Measurements from ENCODE around the gene GPR31. TPM values are rescaled to one million over a fixed set of nuclear protein-coding genes. Genes with fewer than 3 reads are reported as not detected.

Gene GPR31
- total RNA-seq, 1 experiment from 2014 or later = not detected

- Histone ChIP-seq H4K91ac (ENCODE audit: insufficient read length, low read depth, low read length) (no peak overlapping the region), H3K27me3 (ENCODE audit: insufficient read depth, low read length) (no peaks in the 10 kb centered on the region), H2BK5ac (ENCODE audit: insufficient read length, low read length) (no peak overlapping the region), H4K20me1 (ENCODE audit: control insufficient read depth, insufficient read depth, insufficient read length) (no peaks in the 10 kb centered on the region), H3K79me1 (ENCODE audit: insufficient read depth, low read depth, low read length, poor library complexity, severe bottlenecking) (no peaks in the 10 kb centered on the region), H3K56ac (ENCODE audit: insufficient read length, low read depth, low read length) (no peak overlapping the region), H4K5ac (ENCODE audit: insufficient read length, low read depth, low read length) (no peak overlapping the region), H3K79me2 (ENCODE audit: insufficient read depth, low read length) (no peaks in the 10 kb centered on the region), H2BK20ac (ENCODE audit: low read depth, low read length, poor library complexity, severe bottlenecking) (no peak overlapping the region), H2BK15ac (ENCODE audit: low read depth, low read length) (no peak overlapping the region), H3T11ph (ENCODE audit: low read length) (no peak overlapping the region), H3K4me1 (ENCODE audit: insufficient read depth, low read length) (no peaks in the 10 kb centered on the region), H3K23ac (ENCODE audit: insufficient read length, low read depth, low read length) (no peak overlapping the region), H2AK5ac (ENCODE audit: insufficient read length, low read length) (no peak overlapping the region), H3K14ac (ENCODE audit: insufficient read depth, low read length) (no peak overlapping the region), H3K4me2 (ENCODE audit: insufficient read depth, insufficient read length, low read length) (no peak overlapping the region), H3K23me2 (ENCODE audit: insufficient read length, low read depth, low read length, poor library complexity, severe bottlenecking) (no peaks in the 10 kb centered on the region), H3K9ac (ENCODE audit: extremely low read depth, insufficient read length, low read length) (no peak overlapping the region), H3K18ac (ENCODE audit: insufficient read length, low read depth, low read length) (no peak overlapping the region), H3K9me3 (ENCODE audit: control insufficient read depth, low read depth, low read length) (no peaks in the 10 kb centered on the region), H2BK12ac (ENCODE audit: insufficient read length, low read depth, low read length) (no peak overlapping the region), H4K8ac (replicated peaks; ENCODE audit: insufficient read length, low read depth, low read length) (no peak overlapping the region), H3K4ac (ENCODE audit: low read depth, low read length) (no peak overlapping the region), H3K27ac (ENCODE audit: insufficient read length, low read depth, low read length) (no peak overlapping the region), H2AFZ (ENCODE audit: low read length) (no peak overlapping the region), H2BK120ac (ENCODE audit: low read depth, low read length, poor library complexity, severe bottlenecking) (no peak overlapping the region)
- Mint-ChIP-seq H3K4me3 (no peak overlapping the region), H3K27ac (no peak overlapping the region; a peak in 1 of 7 replicates), H3K27me3 (ENCODE audit: low read depth) (peaks cover 2% of the 10 kb centered on the region; the same call in 1 of the 2 replicates), H3K9me3 (peaks cover 0 to 2% of the 10 kb centered on the region in 2 experiments; a peak in 1 of 5 replicates), H3K4me1 (peaks cover 10 to 14% of the 10 kb centered on the region in 2 experiments), H3K36me3 (ENCODE audit: insufficient read depth in 1 of 3, low read depth in 3 of 3) (peaks cover 0 to 4% (median 4%) of the 10 kb centered on the region in 3 experiments; a peak in 3 of 7 replicates)
- TF ChIP-seq, protein P1, sequence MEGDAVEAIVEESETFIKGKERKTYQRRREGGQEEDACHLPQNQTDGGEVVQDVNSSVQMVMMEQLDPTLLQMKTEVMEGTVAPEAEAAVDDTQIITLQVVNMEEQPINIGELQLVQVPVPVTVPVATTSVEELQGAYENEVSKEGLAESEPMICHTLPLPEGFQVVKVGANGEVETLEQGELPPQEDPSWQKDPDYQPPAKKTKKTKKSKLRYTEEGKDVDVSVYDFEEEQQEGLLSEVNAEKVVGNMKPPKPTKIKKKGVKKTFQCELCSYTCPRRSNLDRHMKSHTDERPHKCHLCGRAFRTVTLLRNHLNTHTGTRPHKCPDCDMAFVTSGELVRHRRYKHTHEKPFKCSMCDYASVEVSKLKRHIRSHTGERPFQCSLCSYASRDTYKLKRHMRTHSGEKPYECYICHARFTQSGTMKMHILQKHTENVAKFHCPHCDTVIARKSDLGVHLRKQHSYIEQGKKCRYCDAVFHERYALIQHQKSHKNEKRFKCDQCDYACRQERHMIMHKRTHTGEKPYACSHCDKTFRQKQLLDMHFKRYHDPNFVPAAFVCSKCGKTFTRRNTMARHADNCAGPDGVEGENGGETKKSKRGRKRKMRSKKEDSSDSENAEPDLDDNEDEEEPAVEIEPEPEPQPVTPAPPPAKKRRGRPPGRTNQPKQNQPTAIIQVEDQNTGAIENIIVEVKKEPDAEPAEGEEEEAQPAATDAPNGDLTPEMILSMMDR (conservative IDR thresholded peaks at IDR 0.05) = no peak
- DNase-seq = no peak
- no CpG with 5 or more reads among the region's 8 CpGs for WGBS (ENCODE audit: extremely low coverage, insufficient read length, low lambda C conversion rate)
Measured at GRCh38 chr6:167113047-167113754, 44.6 kb downstream of the GPR31 start.

All from H9 (cell line).